Trophoblast cell (in vitro differentiated cells and primary cell): ENCODE data around the gene STARD7.

Experiments used
- DNase-seq, 2 donors: peaks; one replicate each; pipeline ENCODE4 v3.0.0-alpha.2; 2016
- H2AFZ ChIP-seq: 2 replicates; pipeline ENCODE4 v1.6.1; 2013; ENCODE audit warnings: low read length, moderate library complexity, mild to moderate bottlenecking; ENCODE audit not compliant: insufficient read depth, poor library complexity
- H2AK5ac ChIP-seq: 2 replicates; pipeline ENCODE4 v1.6.1; 2013; ENCODE audit warnings: mild to moderate bottlenecking, low read length
- H2BK120ac ChIP-seq: 2 replicates; pipeline ENCODE4 v1.6.1; 2013; ENCODE audit warnings: low read length, mild to moderate bottlenecking, moderate library complexity; ENCODE audit not compliant: insufficient read depth, poor library complexity
- H2BK12ac ChIP-seq: 2 replicates; pipeline ENCODE4 v1.6.1; 2013; ENCODE audit warnings: mild to moderate bottlenecking, low read length, moderate library complexity
- H2BK5ac ChIP-seq: 2 replicates; pipeline ENCODE4 v1.6.1; 2013; ENCODE audit warnings: low read length, low read depth, moderate library complexity, mild to moderate bottlenecking; ENCODE audit not compliant: poor library complexity
- H3K14ac ChIP-seq: 2 replicates; pipeline ENCODE4 v1.6.1; 2013; ENCODE audit warnings: mild to moderate bottlenecking, low read length
- H3K18ac ChIP-seq: 2 replicates; pipeline ENCODE4 v1.6.1; 2013; ENCODE audit warnings: mild to moderate bottlenecking, low read length
- H3K23ac ChIP-seq: 2 replicates; pipeline ENCODE4 v1.6.1; 2013; ENCODE audit warnings: low read length
- H3K27ac ChIP-seq: 2 replicates; pipeline ENCODE4 v1.5.1; 2013; ENCODE audit warnings: low read depth, mild to moderate bottlenecking, inconsistent platforms, low read length, moderate library complexity
- H3K27me3 ChIP-seq: 2 replicates; pipeline ENCODE4 v1.6.1; 2013; ENCODE audit warnings: inconsistent platforms, mild to moderate bottlenecking, low read length, moderate library complexity; ENCODE audit not compliant: insufficient read depth
- H3K36me3 ChIP-seq, 2 experiments: 1 replicate in 1 of 2; 2 replicates in 1 of 2; pipeline ENCODE4 v1.6.1; 2013; ENCODE audit warnings: low read length in 2 of 2, mild to moderate bottlenecking in 2 of 2, moderate library complexity in 1 of 2; ENCODE audit not compliant: insufficient read depth in 2 of 2, control insufficient read depth in 1 of 2
- H3K4ac ChIP-seq: 2 replicates; pipeline ENCODE4 v1.6.1; 2013; ENCODE audit warnings: low read depth, mild to moderate bottlenecking, low read length, moderate library complexity
- H3K4me1 ChIP-seq, 2 experiments: 1 replicate in 1 of 2; 2 replicates in 1 of 2; pipeline ENCODE4 v1.6.1; 2013; ENCODE audit warnings: low read length in 2 of 2, mild to moderate bottlenecking in 2 of 2, moderate library complexity in 1 of 2; ENCODE audit not compliant: insufficient read depth in 2 of 2, control insufficient read depth in 1 of 2
- H3K4me2 ChIP-seq: 2 replicates; pipeline ENCODE4 v1.6.1; 2013; ENCODE audit warnings: inconsistent platforms, mild to moderate bottlenecking, low read length, moderate library complexity
- H3K4me3 ChIP-seq: 2 replicates; pipeline ENCODE4 v1.5.1; 2013; ENCODE audit warnings: mild to moderate bottlenecking, low read depth, low read length, inconsistent platforms
- H3K79me1 ChIP-seq: one replicate; pipeline ENCODE4 v1.6.1; 2013; ENCODE audit warnings: low read length
- H3K79me2 ChIP-seq: 2 replicates; pipeline ENCODE4 v1.6.1; 2013; ENCODE audit warnings: low read length, mild to moderate bottlenecking; ENCODE audit not compliant: control insufficient read depth, insufficient read depth, poor library complexity
- H3K9ac ChIP-seq: 2 replicates; pipeline ENCODE4 v1.6.1; 2013; ENCODE audit warnings: mild to moderate bottlenecking, low read length
- H3K9me3 ChIP-seq: 2 replicates; pipeline ENCODE4 v1.6.1; 2013; ENCODE audit warnings: low read depth, mild to moderate bottlenecking, control low read depth, inconsistent platforms, low read length; ENCODE audit not compliant: insufficient read depth
- H4K12ac ChIP-seq: 2 replicates; pipeline ENCODE4 v1.6.1; 2013; ENCODE audit warnings: low read depth, mild to moderate bottlenecking, low read length, moderate library complexity
- H4K8ac ChIP-seq: 2 replicates; pipeline ENCODE4 v1.6.1; 2013; ENCODE audit warnings: low read depth, mild to moderate bottlenecking, low read length, moderate library complexity
- H4K91ac ChIP-seq: one replicate; pipeline ENCODE4 v1.6.1; 2013; ENCODE audit warnings: low read depth, mild to moderate bottlenecking, low read length, moderate library complexity
- WGBS: extraction: QIAGEN DNeasy Blood & Tissue Kit; methylation state at CpG from one replicate; pipeline ENCODE4 v1.1.7; 2013; ENCODE audit warnings: missing lambda C conversion rate; ENCODE audit not compliant: insufficient read length, insufficient coverage; ENCODE audit errors: extremely low coverage; 5-methylcytosine and 5-hydroxymethylcytosine counted together

STARD7 gene

GRCh38 chr2:96135621-96136020, 73.0 kb downstream of the STARD7 start:
- no peak overlapping the region for H3K9ac ChIP-seq
- no peak overlapping the region for H3K4me2 ChIP-seq
- no peak overlapping the region for H2AFZ ChIP-seq
- H3K9me3 ChIP-seq, result peaks cover 5% of the 10 kb centered on the region
- H2BK12ac ChIP-seq, result no peak overlapping the region
- H3K4ac ChIP-seq, result no peak overlapping the region
- no peak overlapping the region for H3K14ac ChIP-seq
- no peaks in the 10 kb centered on the region for H3K27me3 ChIP-seq
- H3K23ac ChIP-seq, result no peak overlapping the region
- H4K8ac ChIP-seq, result no peak overlapping the region
- no peaks in the 10 kb centered on the region for H3K4me1 ChIP-seq
- WGBS, result no CpG with 5 or more reads among the region's 5 CpGs
- H3K36me3 ChIP-seq, result no peaks in the 10 kb centered on the region
- no peak overlapping the region for H4K91ac ChIP-seq
- no peak overlapping the region for H4K12ac ChIP-seq
- H2BK120ac ChIP-seq, result no peak overlapping the region
- H3K18ac ChIP-seq, result no peak overlapping the region
- H3K79me1 ChIP-seq, result no peaks in the 10 kb centered on the region
- H2BK5ac ChIP-seq, result no peak overlapping the region
- DNase-seq, result no peak
- no peak overlapping the region for H2AK5ac ChIP-seq
- H3K4me3 ChIP-seq, result no peak overlapping the region
- no peaks in the 10 kb centered on the region for H3K79me2 ChIP-seq
- H3K27ac ChIP-seq, result no peak overlapping the region

- Histone ChIP-seq H3K79me1 (no peaks in the 10 kb centered on the region), H2AK5ac (no peak overlapping the region), H3K27me3 (no peaks in the 10 kb centered on the region), H4K8ac (no peak overlapping the region), H2BK120ac (no peak overlapping the region), H2BK12ac (no peak overlapping the region), H3K9ac (no peak overlapping the region), H3K79me2 (no peaks in the 10 kb centered on the region), H3K4me3 (no peak overlapping the region), H2BK5ac (no peak overlapping the region), H3K9me3 (peaks cover 8% of the 10 kb centered on the region), H3K4me1 (no peaks in the 10 kb centered on the region), H4K91ac (no peak overlapping the region), H4K12ac (no peak overlapping the region), H2AFZ (no peak overlapping the region), H3K23ac (no peak overlapping the region), H3K27ac (no peak overlapping the region), H3K4me2 (no peak overlapping the region), H3K36me3 (no peaks in the 10 kb centered on the region), H3K14ac (no peak overlapping the region), H3K4ac (no peak overlapping the region), H3K18ac (no peak overlapping the region)
- DNase-seq, result no peak
- WGBS, result no CpG with 5 or more reads among the region's 9 CpGs
These were observed 73.5 kb downstream of the STARD7 start for GRCh38 chr2:96135171-96135570.
